ENCODE data around the gene SLC12A2.

SLC12A2 gene

DNA sequence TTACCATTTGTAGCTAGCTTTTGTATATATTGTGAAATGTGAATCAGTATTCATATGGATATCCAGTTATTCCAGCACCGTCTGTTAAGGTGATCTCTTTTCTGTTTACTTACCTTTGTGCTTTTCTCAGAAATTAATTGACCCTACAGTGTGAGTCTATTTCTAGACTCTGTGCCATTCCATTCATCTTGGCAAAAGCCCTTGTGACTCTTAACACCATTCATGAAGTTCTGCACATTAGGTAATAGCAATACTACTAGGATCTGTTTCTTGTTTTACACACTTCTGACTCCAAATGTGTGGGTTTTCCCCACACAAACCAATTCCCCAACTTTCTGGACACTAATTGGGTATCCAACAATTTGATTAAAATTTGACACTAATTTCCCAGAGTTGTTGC is 40.4 kb downstream of the SLC12A2 start:
- no peak overlapping the region for H3K4me3 ChIP-seq (ENCODE audit: low read length)
- DNase-seq (ENCODE audit: low read depth), result no peak
- TF ChIP-seq, protein P1, sequence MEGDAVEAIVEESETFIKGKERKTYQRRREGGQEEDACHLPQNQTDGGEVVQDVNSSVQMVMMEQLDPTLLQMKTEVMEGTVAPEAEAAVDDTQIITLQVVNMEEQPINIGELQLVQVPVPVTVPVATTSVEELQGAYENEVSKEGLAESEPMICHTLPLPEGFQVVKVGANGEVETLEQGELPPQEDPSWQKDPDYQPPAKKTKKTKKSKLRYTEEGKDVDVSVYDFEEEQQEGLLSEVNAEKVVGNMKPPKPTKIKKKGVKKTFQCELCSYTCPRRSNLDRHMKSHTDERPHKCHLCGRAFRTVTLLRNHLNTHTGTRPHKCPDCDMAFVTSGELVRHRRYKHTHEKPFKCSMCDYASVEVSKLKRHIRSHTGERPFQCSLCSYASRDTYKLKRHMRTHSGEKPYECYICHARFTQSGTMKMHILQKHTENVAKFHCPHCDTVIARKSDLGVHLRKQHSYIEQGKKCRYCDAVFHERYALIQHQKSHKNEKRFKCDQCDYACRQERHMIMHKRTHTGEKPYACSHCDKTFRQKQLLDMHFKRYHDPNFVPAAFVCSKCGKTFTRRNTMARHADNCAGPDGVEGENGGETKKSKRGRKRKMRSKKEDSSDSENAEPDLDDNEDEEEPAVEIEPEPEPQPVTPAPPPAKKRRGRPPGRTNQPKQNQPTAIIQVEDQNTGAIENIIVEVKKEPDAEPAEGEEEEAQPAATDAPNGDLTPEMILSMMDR (conservative IDR thresholded peaks at IDR 0.05; ENCODE audit: low read depth, low read length), result no peak

DNA sequence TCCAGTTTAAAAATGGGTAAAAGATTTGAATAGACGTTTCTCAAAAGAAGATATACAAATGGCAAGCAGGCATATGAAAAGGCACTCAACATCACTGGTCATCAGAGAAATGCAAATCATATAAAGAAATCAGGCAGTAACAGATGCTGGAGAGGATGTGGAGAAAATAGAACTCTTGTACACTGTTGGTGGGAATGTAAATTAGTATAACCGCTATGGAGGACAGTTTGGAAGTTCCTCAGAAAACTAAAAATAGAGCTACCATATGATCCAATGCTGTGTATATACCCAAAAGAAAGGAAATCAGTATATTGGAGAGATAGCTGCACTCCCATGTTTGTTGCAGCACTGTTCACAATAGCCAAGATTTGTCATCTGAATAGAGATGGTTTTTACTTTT is 42.7 kb downstream of the SLC12A2 start:
- no peak overlapping the region for H3K4me3 ChIP-seq (ENCODE audit: low read length)
- no peak for DNase-seq (ENCODE audit: low read depth)
- TF ChIP-seq, protein P1 (conservative IDR thresholded peaks at IDR 0.05; ENCODE audit: low read depth, low read length), result no peak

DNA sequence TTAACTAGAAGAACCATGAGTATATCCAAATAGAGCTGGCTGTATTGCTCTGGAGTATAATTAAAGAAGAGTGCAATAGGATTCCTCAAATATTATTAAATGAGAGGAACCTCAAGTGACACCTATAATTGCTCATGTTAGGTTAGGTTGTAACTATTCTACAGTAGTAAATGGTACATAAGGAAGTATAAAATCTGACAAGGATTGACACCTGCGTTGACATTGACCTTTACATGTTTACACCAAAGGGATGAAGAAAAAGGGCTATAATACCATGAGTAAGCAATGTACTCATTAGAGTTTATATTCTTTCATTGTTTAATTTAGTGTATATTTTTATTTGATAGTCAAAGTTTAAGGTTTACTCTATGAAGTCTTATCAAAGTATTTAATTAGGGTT is 48.9 kb downstream of the SLC12A2 start:
- DNase-seq (ENCODE audit: low read depth), result no peak
- H3K4me3 ChIP-seq (ENCODE audit: low read length), result no peak overlapping the region
- TF ChIP-seq, protein P1 (conservative IDR thresholded peaks at IDR 0.05; ENCODE audit: low read depth, low read length), result no peak

DNA sequence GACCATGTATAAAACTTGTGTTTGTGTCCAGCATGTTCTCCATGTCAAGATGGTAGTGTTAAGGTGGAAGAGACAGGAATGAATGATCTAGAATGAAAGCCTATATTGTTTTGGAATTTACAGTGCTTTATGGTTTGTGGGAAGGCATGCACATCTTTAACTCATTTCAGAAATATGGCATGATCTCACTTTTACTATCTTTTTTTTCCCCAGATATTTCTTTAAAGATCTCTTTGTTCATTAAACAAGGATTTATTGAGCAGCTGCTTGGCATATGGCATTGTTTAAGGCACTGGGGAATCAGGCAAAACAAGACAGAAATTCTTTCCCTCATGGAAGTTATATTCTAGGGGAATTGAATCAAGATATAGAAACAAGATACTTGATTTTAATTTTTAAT is 51.7 kb downstream of the SLC12A2 start:
- TF ChIP-seq, protein P1 (conservative IDR thresholded peaks at IDR 0.05; ENCODE audit: low read depth, low read length), result no peak
- DNase-seq (ENCODE audit: low read depth), result no peak
- H3K4me3 ChIP-seq (ENCODE audit: low read length), result no peak overlapping the region

DNA sequence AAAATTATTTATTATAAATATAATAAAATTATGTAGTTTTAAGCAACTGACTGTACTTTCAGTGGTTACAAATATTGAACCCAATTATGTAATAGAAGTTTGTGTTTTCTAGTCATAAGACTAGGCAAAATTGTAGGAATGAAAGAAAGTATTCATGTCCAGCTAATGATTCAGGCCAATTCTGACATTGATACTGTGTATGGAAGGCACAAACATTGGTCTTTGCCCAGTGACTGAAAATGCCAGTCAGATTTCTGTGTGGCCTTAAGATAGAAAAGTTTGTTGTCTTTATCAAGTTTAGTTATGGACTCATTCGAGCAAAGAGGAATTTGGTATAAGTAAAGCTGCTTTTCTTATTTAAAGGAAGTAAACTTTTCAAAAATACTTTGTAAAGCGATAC is 60.3 kb downstream of the SLC12A2 start:
- TF ChIP-seq, protein P1 (conservative IDR thresholded peaks at IDR 0.05; ENCODE audit: low read depth, low read length), result no peak
- DNase-seq (ENCODE audit: low read depth), result no peak
- no peak overlapping the region for H3K4me3 ChIP-seq (ENCODE audit: low read length)

DNA sequence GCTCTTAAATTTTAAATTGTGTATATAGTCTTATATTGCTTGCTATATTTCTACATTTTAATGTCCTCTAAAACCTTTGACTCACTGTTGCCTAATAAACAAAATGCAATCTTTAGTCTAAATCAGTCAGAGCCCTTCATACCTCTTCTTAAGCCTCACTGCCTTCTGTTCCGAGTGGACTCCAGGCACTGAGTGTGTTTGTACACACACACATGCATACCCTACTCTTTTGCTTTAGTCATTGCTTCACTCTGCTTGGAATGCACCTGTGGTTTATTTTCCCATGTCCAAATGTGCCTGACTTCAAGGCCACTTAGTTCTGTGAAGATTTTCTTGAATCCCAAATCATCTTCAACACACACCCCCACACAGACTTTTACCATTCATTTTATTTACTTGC is 60.9 kb downstream of the SLC12A2 start:
- no peak for DNase-seq (ENCODE audit: low read depth)
- no peak overlapping the region for H3K4me3 ChIP-seq (ENCODE audit: low read length)
- TF ChIP-seq, protein P1 (conservative IDR thresholded peaks at IDR 0.05; ENCODE audit: low read depth, low read length), result no peak

DNA sequence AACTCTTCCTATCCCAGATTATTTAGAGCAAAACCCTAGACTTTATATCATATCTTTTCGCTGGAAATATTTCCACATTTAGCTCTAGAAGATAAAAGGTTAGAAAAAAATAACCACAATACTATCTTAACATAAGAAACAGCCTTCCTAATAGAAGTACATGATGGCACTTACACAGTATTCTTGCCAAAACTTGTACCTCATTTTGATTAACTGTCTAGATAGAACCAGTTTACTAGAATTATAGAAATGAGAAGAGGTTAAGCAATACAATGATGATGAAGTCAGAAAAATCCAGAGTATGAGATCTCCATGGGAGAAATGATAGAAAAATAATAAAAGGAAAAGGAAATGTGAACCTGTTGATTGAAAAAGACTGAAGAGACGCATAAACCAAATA is 63.1 kb downstream of the SLC12A2 start:
- TF ChIP-seq, protein P1 (conservative IDR thresholded peaks at IDR 0.05; ENCODE audit: low read depth, low read length), result no peak
- H3K4me3 ChIP-seq (ENCODE audit: low read length), result no peak overlapping the region
- no peak for DNase-seq (ENCODE audit: low read depth)
